Body of pancreas (tissue), 4 donors: ENCODE results near the gene RAD51B.

Experiments
- POLR2A ChIP-seq, 3 donors: fragments of 450-650 bp; IDR thresholded peaks; one replicate each; pipeline ENCODE4 v1.6.1; 2016; ENCODE audit warnings: antibody characterized with exemption in 3 of 3, mild to moderate bottlenecking in 2 of 3
- TF ChIP-seq, protein P1 (sequence below), 7 experiments: fragments of 450-650 bp in 4 of 7; fragments of 200-600 bp in 3 of 7; sonication (generic) in 3 of 7; IDR thresholded peaks; one replicate each; pipeline ENCODE4 v1.5.1; 2016 to 2019; ENCODE audit warnings: antibody characterized with exemption in 7 of 7

DNA sequence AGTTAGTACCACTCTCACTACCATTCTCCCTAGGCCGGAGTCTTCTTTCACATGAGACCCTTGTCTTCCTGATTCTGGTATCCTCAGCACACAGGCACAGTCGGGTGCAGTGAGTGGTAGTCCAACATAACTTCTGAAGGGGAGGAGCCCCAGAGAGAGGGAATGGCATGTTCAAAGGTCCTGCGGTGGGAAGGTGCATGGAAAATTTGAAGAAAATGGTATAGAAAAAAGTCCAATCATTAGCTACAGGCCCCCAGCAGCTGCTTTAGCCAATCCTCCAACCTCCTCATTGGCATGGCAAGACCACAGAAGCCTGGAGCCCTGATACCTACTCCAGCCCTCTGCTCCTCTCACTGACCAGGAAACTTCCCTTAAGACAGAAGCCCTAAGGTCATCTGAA is 876.7 kb downstream of the RAD51B start:
- TF ChIP-seq, protein P1, sequence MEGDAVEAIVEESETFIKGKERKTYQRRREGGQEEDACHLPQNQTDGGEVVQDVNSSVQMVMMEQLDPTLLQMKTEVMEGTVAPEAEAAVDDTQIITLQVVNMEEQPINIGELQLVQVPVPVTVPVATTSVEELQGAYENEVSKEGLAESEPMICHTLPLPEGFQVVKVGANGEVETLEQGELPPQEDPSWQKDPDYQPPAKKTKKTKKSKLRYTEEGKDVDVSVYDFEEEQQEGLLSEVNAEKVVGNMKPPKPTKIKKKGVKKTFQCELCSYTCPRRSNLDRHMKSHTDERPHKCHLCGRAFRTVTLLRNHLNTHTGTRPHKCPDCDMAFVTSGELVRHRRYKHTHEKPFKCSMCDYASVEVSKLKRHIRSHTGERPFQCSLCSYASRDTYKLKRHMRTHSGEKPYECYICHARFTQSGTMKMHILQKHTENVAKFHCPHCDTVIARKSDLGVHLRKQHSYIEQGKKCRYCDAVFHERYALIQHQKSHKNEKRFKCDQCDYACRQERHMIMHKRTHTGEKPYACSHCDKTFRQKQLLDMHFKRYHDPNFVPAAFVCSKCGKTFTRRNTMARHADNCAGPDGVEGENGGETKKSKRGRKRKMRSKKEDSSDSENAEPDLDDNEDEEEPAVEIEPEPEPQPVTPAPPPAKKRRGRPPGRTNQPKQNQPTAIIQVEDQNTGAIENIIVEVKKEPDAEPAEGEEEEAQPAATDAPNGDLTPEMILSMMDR (IDR thresholded peaks at IDR 0.05) = no peak
- TF ChIP-seq POLR2A (IDR thresholded peaks at IDR 0.05) = no peak
